K562 treated with DMSO at 1 percent for 48 hours (cell line): ENCODE results near the gene ME1. TPM values are rescaled to one million over a fixed set of nuclear protein-coding genes. Genes with fewer than 3 reads are reported as not detected.

Experiments
- total RNA-seq: library from RNA; unstranded; fragments of 300-600 nt; gene quantifications from 2 replicates; pipeline ENCODE4 v1.2.3, GENCODE V29; 2022; ENCODE audit warnings: low replicate concordance; ENCODE audit errors: extremely low read depth

ME1 gene
- not detected in 2 replicates for total RNA-seq

DNA sequence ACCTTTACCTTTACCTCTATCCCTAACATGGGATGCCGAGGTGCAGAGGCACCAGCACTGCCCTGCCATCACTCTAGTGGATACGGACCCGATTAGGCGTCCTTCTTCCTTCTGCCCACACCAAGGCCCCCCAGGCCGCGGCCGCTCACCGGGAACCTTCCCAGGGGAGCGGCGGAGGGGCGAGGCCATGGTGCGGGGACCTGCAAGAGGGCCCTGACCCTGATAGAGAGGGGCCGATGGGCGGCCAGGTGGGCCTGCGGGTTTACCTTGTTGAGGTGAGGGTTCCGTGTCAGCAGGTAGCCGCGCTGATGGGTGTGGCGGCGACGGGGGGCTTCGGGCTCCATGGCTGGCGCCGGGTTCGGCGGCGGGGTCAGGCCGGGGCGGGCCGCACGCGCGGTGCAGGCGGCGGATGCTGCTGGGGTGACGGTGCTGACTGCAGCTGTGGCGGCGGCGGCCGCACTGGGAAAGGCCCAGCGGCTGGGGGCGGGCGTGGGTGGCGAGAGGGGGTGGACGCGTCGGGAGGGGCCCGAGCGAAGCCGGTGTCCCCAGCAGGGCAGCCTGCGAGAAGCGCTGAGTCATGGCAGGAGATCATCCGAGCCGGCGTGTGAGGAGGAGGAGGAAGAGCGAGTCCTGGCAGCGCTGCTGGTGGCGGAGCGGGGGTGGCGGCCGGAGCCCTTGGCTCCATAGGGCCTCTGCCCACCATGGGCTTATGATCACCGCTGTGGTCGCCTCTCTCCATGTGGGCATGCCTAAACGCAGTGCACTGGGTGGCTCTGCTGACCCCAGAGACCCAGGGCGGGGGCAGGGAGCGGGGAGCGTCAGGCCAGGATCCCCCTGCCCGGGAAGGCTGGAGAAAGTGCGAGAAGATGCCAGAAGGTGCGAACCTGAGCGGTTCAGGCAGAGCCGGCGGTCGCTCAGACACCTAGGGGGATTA is at the start of gene ME1:
Gene ME1 (minus strand): TSS at position 441 of the 934 bp plus-strand sequence. CDS start 97 bp downstream, at position 344.

DNA sequence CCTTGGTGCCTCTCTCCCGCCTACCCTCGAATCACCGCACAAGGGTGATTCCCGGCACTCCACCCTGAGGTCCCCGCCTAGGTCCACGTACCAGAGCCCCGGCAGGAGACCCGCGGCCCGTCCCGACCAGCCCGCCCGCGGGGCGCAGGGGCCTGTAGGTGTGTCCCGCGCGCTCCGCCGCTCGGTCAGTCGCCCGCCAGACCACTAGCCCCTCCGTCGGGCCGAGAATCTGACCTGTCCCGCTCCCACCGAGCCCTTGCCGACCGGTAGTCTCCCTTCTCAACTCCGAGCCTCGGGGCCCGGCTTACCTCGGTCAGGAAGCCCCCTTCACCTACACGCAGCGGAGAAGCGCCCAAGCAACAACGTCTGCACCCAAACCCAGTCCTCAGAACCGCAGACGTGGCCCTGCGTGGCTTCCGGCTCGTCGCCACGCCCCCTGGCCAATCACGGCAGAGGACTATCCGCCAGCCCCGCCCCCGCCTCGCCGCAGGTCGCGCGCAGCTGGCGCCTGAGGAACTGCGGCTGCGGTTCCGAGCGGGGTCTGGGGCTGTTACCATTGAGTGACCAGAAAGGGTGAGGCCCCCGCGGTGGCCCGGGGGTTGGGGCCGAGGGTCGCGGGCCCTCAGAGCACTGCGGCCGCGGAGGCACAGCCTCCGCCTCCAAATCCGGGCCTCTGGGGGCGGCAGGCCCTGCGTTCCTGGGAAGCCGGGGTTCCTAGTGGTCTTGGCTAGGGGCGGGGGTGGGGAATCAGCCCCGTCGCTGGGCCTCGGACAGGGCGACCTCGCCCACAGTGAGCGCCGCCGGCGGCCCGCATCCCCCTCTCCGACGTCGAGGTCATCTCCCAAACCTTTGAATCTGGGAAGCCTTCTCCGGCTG is 237.7 kb downstream of the ME1 start, which contains the start of the genes PGM3 and RWDD2A:
Gene PGM3 (minus strand): TSS at position 395 of the 876 bp plus-strand sequence. CDS start 2,253 bp downstream, outside the sequence.
Gene RWDD2A (plus strand): TSS at position 487 of the 876 bp plus-strand sequence. CDS start 1,095 bp downstream, outside the sequence.

Other genes starting within 250 kb of the ME1 start
- gene PGM3, start 237.8 kb downstream of the ME1 start, total RNA-seq, result not detected in 2 replicates
- not detected in 2 replicates for gene RWDD2A, start 237.7 kb downstream of the ME1 start, total RNA-seq
- not detected in 2 replicates for gene PRSS35, start 81.5 kb upstream of the ME1 start, total RNA-seq